H9 (cell line): ENCODE results near the gene TMC8. TPM values are rescaled to one million over a fixed set of nuclear protein-coding genes. Genes with fewer than 3 reads are reported as not detected.

Source experiments
- DNase-seq: peaks from one replicate; pipeline ENCODE4 v3.0.0-alpha.2; 2017
- H2AFZ ChIP-seq: one replicate; pipeline ENCODE4 v1.6.1; 2013; ENCODE audit warnings: mild to moderate bottlenecking, low read length, control low read depth, moderate library complexity
- H2AK5ac ChIP-seq: 2 replicates; pipeline ENCODE4 v1.6.1; 2013; ENCODE audit warnings: low read length, control low read depth, mixed read lengths; ENCODE audit not compliant: insufficient read length
- H2BK120ac ChIP-seq: one replicate; pipeline ENCODE4 v1.6.1; 2013; ENCODE audit warnings: low read depth, mild to moderate bottlenecking, low read length, control low read depth, inconsistent platforms; ENCODE audit not compliant: poor library complexity, severe bottlenecking
- H2BK12ac ChIP-seq: 2 replicates; pipeline ENCODE4 v1.6.1; 2013; ENCODE audit warnings: low read length, control low read depth, mixed read lengths, low read depth; ENCODE audit not compliant: insufficient read length
- H2BK15ac ChIP-seq: 2 replicates; pipeline ENCODE4 v1.6.1; 2013; ENCODE audit warnings: low read depth, low read length, control low read depth
- H2BK20ac ChIP-seq: one replicate; pipeline ENCODE4 v1.6.1; 2013; ENCODE audit warnings: low read depth, mild to moderate bottlenecking, low read length, control low read depth, inconsistent platforms; ENCODE audit not compliant: poor library complexity, severe bottlenecking
- H2BK5ac ChIP-seq: 2 replicates; pipeline ENCODE4 v1.6.1; 2013; ENCODE audit warnings: low read length, control low read depth, mixed read lengths; ENCODE audit not compliant: insufficient read length
- H3K14ac ChIP-seq: 2 replicates; pipeline ENCODE4 v1.6.1; 2013; ENCODE audit warnings: low read length, control low read depth; ENCODE audit not compliant: insufficient read depth
- H3K18ac ChIP-seq: 2 replicates; pipeline ENCODE4 v1.6.1; 2013; ENCODE audit warnings: low read depth, mild to moderate bottlenecking, mixed read lengths, low read length, control low read depth; ENCODE audit not compliant: insufficient read length
- H3K23ac ChIP-seq: 2 replicates; pipeline ENCODE4 v1.6.1; 2013; ENCODE audit warnings: low read length, control low read depth, mixed read lengths, low read depth; ENCODE audit not compliant: insufficient read length
- H3K23me2 ChIP-seq: 2 replicates; pipeline ENCODE4 v1.6.1; 2013; ENCODE audit warnings: low read depth, mild to moderate bottlenecking, mixed read lengths, low read length, control low read depth; ENCODE audit not compliant: insufficient read length, poor library complexity, severe bottlenecking
- H3K27ac ChIP-seq: 2 replicates; pipeline ENCODE4 v1.5.1; 2013; ENCODE audit warnings: low read length, control low read depth, mixed read lengths, low read depth; ENCODE audit not compliant: insufficient read length
- H3K27me3 ChIP-seq: 2 replicates; pipeline ENCODE4 v1.6.1; 2013; ENCODE audit warnings: low read length, control low read depth, inconsistent platforms; ENCODE audit not compliant: insufficient read depth
- H3K4ac ChIP-seq: 2 replicates; pipeline ENCODE4 v1.6.1; 2013; ENCODE audit warnings: low read depth, mild to moderate bottlenecking, control low read depth, inconsistent platforms, low read length, moderate library complexity
- H3K4me1 ChIP-seq: 2 replicates; pipeline ENCODE4 v1.6.1; 2013; ENCODE audit warnings: low read length, control low read depth, inconsistent platforms; ENCODE audit not compliant: insufficient read depth
- H3K4me2 ChIP-seq: 2 replicates; pipeline ENCODE4 v1.6.1; 2013; ENCODE audit warnings: low read length, control low read depth, mixed read lengths; ENCODE audit not compliant: insufficient read length, insufficient read depth
- H3K56ac ChIP-seq: 2 replicates; pipeline ENCODE4 v1.6.1; 2013; ENCODE audit warnings: low read depth, mild to moderate bottlenecking, mixed read lengths, low read length, control low read depth; ENCODE audit not compliant: insufficient read length
- H3K79me1 ChIP-seq: 2 replicates; pipeline ENCODE4 v1.6.1; 2013; ENCODE audit warnings: low read depth, mild to moderate bottlenecking, moderate library complexity, low read length, control low read depth, inconsistent platforms; ENCODE audit not compliant: insufficient read depth, poor library complexity, severe bottlenecking
- H3K79me2 ChIP-seq: 2 replicates; pipeline ENCODE4 v1.6.1; 2013; ENCODE audit warnings: low read length, control low read depth, inconsistent platforms; ENCODE audit not compliant: insufficient read depth
- H3K9ac ChIP-seq: 2 replicates; pipeline ENCODE4 v1.6.1; 2013; ENCODE audit warnings: low read length, control low read depth, mixed read lengths; ENCODE audit not compliant: insufficient read length; ENCODE audit errors: extremely low read depth
- H3K9me3 ChIP-seq: one replicate; pipeline ENCODE4 v1.6.1; 2013; ENCODE audit warnings: low read depth, low read length, inconsistent platforms; ENCODE audit not compliant: control insufficient read depth
- H3T11ph ChIP-seq: one replicate; pipeline ENCODE4 v1.6.1; 2013; ENCODE audit warnings: mild to moderate bottlenecking, low read length, control low read depth, inconsistent platforms
- H4K20me1 ChIP-seq: one replicate; pipeline ENCODE4 v1.6.1; 2013; ENCODE audit not compliant: control insufficient read depth, insufficient read length, insufficient read depth
- H4K5ac ChIP-seq: 2 replicates; pipeline ENCODE4 v1.6.1; 2013; ENCODE audit warnings: low read depth, mild to moderate bottlenecking, mixed read lengths, low read length, control low read depth; ENCODE audit not compliant: insufficient read length
- H4K8ac ChIP-seq: replicated peaks from 2 replicates; pipeline ENCODE4 v1.6.1; 2013; ENCODE audit warnings: low read length, control low read depth, mixed read lengths, low read depth; ENCODE audit not compliant: insufficient read length
- H4K91ac ChIP-seq: 2 replicates; pipeline ENCODE4 v1.6.1; 2013; ENCODE audit warnings: low read depth, mild to moderate bottlenecking, moderate library complexity, mixed read lengths, low read length, control low read depth; ENCODE audit not compliant: insufficient read length
- H3K27ac Mint-ChIP-seq, 3 experiments: 2 replicates in 2 of 3; 3 replicates in 1 of 3; pipeline ENCODE4 v1.8.0; 2020 to 2021; ENCODE audit warnings: mixed read lengths in 3 of 3, mild to moderate bottlenecking in 1 of 3, moderate library complexity in 1 of 3
- H3K27me3 Mint-ChIP-seq: 2 replicates; pipeline ENCODE4 v1.8.0; 2021; ENCODE audit warnings: low read depth, mild to moderate bottlenecking, moderate library complexity, mixed read lengths
- H3K36me3 Mint-ChIP-seq, 3 experiments: 2 replicates in 2 of 3; 3 replicates in 1 of 3; pipeline ENCODE4 v1.8.0; 2020 to 2021; ENCODE audit warnings: low read depth in 3 of 3, mixed read lengths in 3 of 3; ENCODE audit not compliant: insufficient read depth in 1 of 3
- H3K4me1 Mint-ChIP-seq, 2 experiments: 2 replicates each; pipeline ENCODE4 v1.8.0; 2020; ENCODE audit warnings: mixed read lengths in 2 of 2
- H3K4me3 Mint-ChIP-seq, 2 experiments: 2 replicates in 1 of 2; 3 replicates in 1 of 2; pipeline ENCODE4 v1.8.0; 2020 to 2021; ENCODE audit warnings: mild to moderate bottlenecking in 2 of 2, mixed read lengths in 2 of 2, moderate library complexity in 1 of 2
- H3K9me3 Mint-ChIP-seq, 2 experiments: 2 replicates in 1 of 2; 3 replicates in 1 of 2; pipeline ENCODE4 v1.8.0; 2020; ENCODE audit warnings: mild to moderate bottlenecking in 2 of 2, mixed read lengths in 2 of 2, moderate library complexity in 1 of 2
- WGBS: extraction: QIAGEN DNeasy Blood & Tissue Kit; methylation state at CpG from one replicate; pipeline ENCODE4 v1.1.7; 2013; ENCODE audit warnings: missing lambda C conversion rate, low lambda C conversion rate, mixed read lengths; ENCODE audit not compliant: insufficient read length; ENCODE audit errors: extremely low coverage; 5-methylcytosine and 5-hydroxymethylcytosine counted together
- total RNA-seq: library from RNA; stranded (reverse); gene quantifications from 2 replicates; pipeline ENCODE4 v1.2.1, GENCODE V29; 2021
- TF ChIP-seq, protein P1 (sequence below): fragments of 200-600 bp; sonication (generic); conservative IDR thresholded peaks from 3 replicates; pipeline ENCODE4 v1.8.0; 2021; ENCODE audit warnings: antibody characterized with exemption, mild to moderate bottlenecking

The TMC8 gene
- total RNA-seq, 1 experiment from 2014 or later, result 1.0 TPM

- H3K9me3 Mint-ChIP-seq, result no peaks in the 10 kb centered on the region; a peak in 1 of 5 replicates
- H3K27me3 Mint-ChIP-seq, result no peaks in the 10 kb centered on the region
- H3K4me2 ChIP-seq, result no peak overlapping the region
- H3K14ac ChIP-seq, result no peak overlapping the region
- H3K23ac ChIP-seq, result no peak overlapping the region
- no peak overlapping the region for H2BK20ac ChIP-seq
- no peak overlapping the region for H4K8ac ChIP-seq
- no CpG with 5 or more reads among the region's 30 CpGs for WGBS
- no peaks in the 10 kb centered on the region for H3K79me1 ChIP-seq
- no peak overlapping the region for H2AK5ac ChIP-seq
- H3K27ac ChIP-seq, result no peak overlapping the region
- H3K56ac ChIP-seq, result no peak overlapping the region
- no peak for DNase-seq
- no peak overlapping the region for H3K4ac ChIP-seq
- no peak overlapping the region for H2BK15ac ChIP-seq
- TF ChIP-seq, protein P1, sequence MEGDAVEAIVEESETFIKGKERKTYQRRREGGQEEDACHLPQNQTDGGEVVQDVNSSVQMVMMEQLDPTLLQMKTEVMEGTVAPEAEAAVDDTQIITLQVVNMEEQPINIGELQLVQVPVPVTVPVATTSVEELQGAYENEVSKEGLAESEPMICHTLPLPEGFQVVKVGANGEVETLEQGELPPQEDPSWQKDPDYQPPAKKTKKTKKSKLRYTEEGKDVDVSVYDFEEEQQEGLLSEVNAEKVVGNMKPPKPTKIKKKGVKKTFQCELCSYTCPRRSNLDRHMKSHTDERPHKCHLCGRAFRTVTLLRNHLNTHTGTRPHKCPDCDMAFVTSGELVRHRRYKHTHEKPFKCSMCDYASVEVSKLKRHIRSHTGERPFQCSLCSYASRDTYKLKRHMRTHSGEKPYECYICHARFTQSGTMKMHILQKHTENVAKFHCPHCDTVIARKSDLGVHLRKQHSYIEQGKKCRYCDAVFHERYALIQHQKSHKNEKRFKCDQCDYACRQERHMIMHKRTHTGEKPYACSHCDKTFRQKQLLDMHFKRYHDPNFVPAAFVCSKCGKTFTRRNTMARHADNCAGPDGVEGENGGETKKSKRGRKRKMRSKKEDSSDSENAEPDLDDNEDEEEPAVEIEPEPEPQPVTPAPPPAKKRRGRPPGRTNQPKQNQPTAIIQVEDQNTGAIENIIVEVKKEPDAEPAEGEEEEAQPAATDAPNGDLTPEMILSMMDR, result no peak
- H3K9ac ChIP-seq, result no peak overlapping the region
- no peak overlapping the region for H4K5ac ChIP-seq
- H2BK12ac ChIP-seq, result no peak overlapping the region
- H4K20me1 ChIP-seq, result no peaks in the 10 kb centered on the region
- no peak overlapping the region for H3K18ac ChIP-seq
- no peak overlapping the region for H2BK5ac ChIP-seq
- no peaks in the 10 kb centered on the region for H3K9me3 ChIP-seq
- no peak overlapping the region for H3T11ph ChIP-seq
- H2AFZ ChIP-seq, result no peak overlapping the region
- no peak overlapping the region for H2BK120ac ChIP-seq
- no peaks in the 10 kb centered on the region; the same call in 1 of the 2 replicates for H3K79me2 ChIP-seq
- peaks cover 19% of the 10 kb centered on the region for H3K23me2 ChIP-seq
- no peak overlapping the region; a peak in 1 of 7 replicates for H3K27ac Mint-ChIP-seq
- H3K36me3 Mint-ChIP-seq, result peaks cover 7 to 28% (median 22%) of the 10 kb centered on the region in 3 experiments
- H3K4me1 ChIP-seq, result peaks cover 5% of the 10 kb centered on the region; the same call in 1 of the 2 replicates
- H3K4me3 Mint-ChIP-seq, result no peak overlapping the region
- H3K27me3 ChIP-seq, result no peaks in the 10 kb centered on the region
- H4K91ac ChIP-seq, result no peak overlapping the region
- H3K4me1 Mint-ChIP-seq, result peaks cover 9 to 16% of the 10 kb centered on the region in 2 experiments
Observed at GRCh38 chr17:78124081-78124835, 6.3 kb upstream of the TMC8 start.
